Measurements from ENCODE around the gene NRCAM. TPM values are rescaled to one million over a fixed set of nuclear protein-coding genes. Genes with fewer than 3 reads are reported as not detected.

Gene NRCAM
- total RNA-seq, 2 experiments from 2014 or later, result 3.4 to 7.0 TPM

- no peaks in the 10 kb centered on the region for H3K9me3 Mint-ChIP-seq
- Histone ChIP-seq H3K27ac (ENCODE audit: low read depth in 1 of 2, low read length in 2 of 2) (no peak overlapping the region), H3K4me3 (ENCODE audit: low read length) (no peak overlapping the region), H3K36me3 (ENCODE audit: insufficient read depth, low read length) (no peaks in the 10 kb centered on the region), H3K27me3 (ENCODE audit: control insufficient read depth in 1 of 2, insufficient read depth in 2 of 2, low read length in 2 of 2) (no peaks in the 10 kb centered on the region), H3K9me3 (ENCODE audit: control insufficient read depth in 1 of 2, insufficient read depth in 1 of 2, low read length in 2 of 2) (no peaks in the 10 kb centered on the region), H3K4me1 (ENCODE audit: insufficient read depth, low read length) (no peaks in the 10 kb centered on the region)
- no peak overlapping the region for H3K27ac Mint-ChIP-seq
- no peak for TF ChIP-seq CTCF (IDR thresholded peaks at IDR 0.05)
- no peaks in the 10 kb centered on the region for H3K36me3 Mint-ChIP-seq (ENCODE audit: low read depth)
- H3K4me1 Mint-ChIP-seq (ENCODE audit: low read depth), result no peaks in the 10 kb centered on the region
- ATAC-seq (ENCODE audit: poor library complexity), result no peak
- intact Hi-C loops (cut with DNase I, micrococcal nuclease), result no loop called here
- POLR2A ChIA-PET, result no interaction called here
- CTCF ChIA-PET, result no interaction called here
- H3K4me3 Mint-ChIP-seq, result no peak overlapping the region
- DNase-seq, result no peak
- H3K27me3 Mint-ChIP-seq, result peaks cover 14% of the 10 kb centered on the region
These were observed 353.4 kb downstream of the NRCAM start for GRCh38 chr7:108102671-108103312.

GRCh38 chr7:108101759-108102158 lies 354.5 kb downstream of the NRCAM start:
- DNase-seq (no peak), ATAC-seq (ENCODE audit: poor library complexity) (no peak)
- Histone ChIP-seq H3K4me1 (ENCODE audit: insufficient read depth, low read length) (no peaks in the 10 kb centered on the region), H3K27me3 (ENCODE audit: control insufficient read depth in 1 of 2, insufficient read depth in 2 of 2, low read length in 2 of 2) (no peaks in the 10 kb centered on the region), H3K27ac (ENCODE audit: low read depth in 1 of 2, low read length in 2 of 2) (no peak overlapping the region), H3K9me3 (ENCODE audit: control insufficient read depth in 1 of 2, insufficient read depth in 1 of 2, low read length in 2 of 2) (no peaks in the 10 kb centered on the region), H3K36me3 (ENCODE audit: insufficient read depth, low read length) (no peaks in the 10 kb centered on the region), H3K4me3 (ENCODE audit: low read length) (no peak overlapping the region)
- intact Hi-C loops (cut with DNase I, micrococcal nuclease), result no loop called here
- no peaks in the 10 kb centered on the region for H3K4me1 Mint-ChIP-seq (ENCODE audit: low read depth)
- ChIA-PET POLR2A (no interaction called here), CTCF (no interaction called here)
- H3K27me3 Mint-ChIP-seq, result peaks cover 14% of the 10 kb centered on the region
- no peaks in the 10 kb centered on the region for H3K9me3 Mint-ChIP-seq
- H3K36me3 Mint-ChIP-seq (ENCODE audit: low read depth), result no peaks in the 10 kb centered on the region
- TF ChIP-seq CTCF (IDR thresholded peaks at IDR 0.05), result no peak
- H3K4me3 Mint-ChIP-seq, result no peak overlapping the region
- no peak overlapping the region for H3K27ac Mint-ChIP-seq

- peaks cover 29% of the 10 kb centered on the region for H3K27me3 Mint-ChIP-seq
- ChIA-PET CTCF (no interaction called here), POLR2A (no interaction called here)
- Histone ChIP-seq H3K36me3 (ENCODE audit: insufficient read depth, low read length) (no peaks in the 10 kb centered on the region), H3K27ac (ENCODE audit: low read depth in 1 of 2, low read length in 2 of 2) (no peak overlapping the region), H3K27me3 (ENCODE audit: control insufficient read depth in 1 of 2, insufficient read depth in 2 of 2, low read length in 2 of 2) (no peaks in the 10 kb centered on the region), H3K4me1 (ENCODE audit: insufficient read depth, low read length) (no peaks in the 10 kb centered on the region), H3K4me3 (ENCODE audit: low read length) (no peak overlapping the region), H3K9me3 (ENCODE audit: control insufficient read depth in 1 of 2, insufficient read depth in 1 of 2, low read length in 2 of 2) (no peaks in the 10 kb centered on the region)
- no peak overlapping the region for H3K27ac Mint-ChIP-seq
- H3K9me3 Mint-ChIP-seq, result no peaks in the 10 kb centered on the region
- no peak overlapping the region for H3K4me3 Mint-ChIP-seq
- H3K36me3 Mint-ChIP-seq (ENCODE audit: low read depth), result no peaks in the 10 kb centered on the region
- TF ChIP-seq CTCF (IDR thresholded peaks at IDR 0.05), result no peak
- intact Hi-C loops (cut with DNase I, micrococcal nuclease), result no loop called here
- ATAC-seq (ENCODE audit: poor library complexity) (no peak), DNase-seq (no peak)
- H3K4me1 Mint-ChIP-seq (ENCODE audit: low read depth), result no peaks in the 10 kb centered on the region
These were observed 356.5 kb downstream of the NRCAM start for GRCh38 chr7:108099713-108100112.
